ENCODE measurements around the gene GCLM. TPM values are rescaled to one million over a fixed set of nuclear protein-coding genes. Genes with fewer than 3 reads are reported as not detected.
A peak's percentile ranks its signal among the peaks of the same experiment; 100 is the strongest.
"Not testable (repeated sequence)": the region's sequence is repeated elsewhere in the genome, so short reads cannot be mapped to it uniquely, and the experiment has no call there.

The GCLM gene
- polyA plus RNA-seq, 2 of the 4 experiments (the other 2 are of a cell fraction), result 100 to 163 TPM

DNA sequence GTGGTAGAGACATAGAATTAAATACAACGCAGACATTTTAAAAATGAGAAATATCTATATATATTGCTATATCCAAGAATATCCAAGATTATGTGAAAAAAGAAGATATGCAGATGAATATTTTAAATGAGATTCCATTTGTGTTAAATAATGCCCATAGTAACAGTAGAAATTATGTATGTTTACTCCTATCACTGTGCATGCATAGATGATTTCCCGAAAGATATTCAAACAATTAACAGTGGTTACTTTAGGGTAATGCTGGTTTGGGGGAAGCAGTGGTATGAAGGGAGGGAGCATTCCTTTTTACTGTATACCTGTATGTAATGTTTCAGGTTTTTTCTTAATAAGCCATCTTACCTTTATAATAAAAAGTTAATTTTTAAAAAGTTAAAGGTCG, 55.3 kb downstream of the GCLM start:
- Histone ChIP-seq H3K9me3 (no peaks in the 10 kb centered on the region; the same call in 2 of the 3 replicates), H3K4me3 (no peak overlapping the region), H3K4me1 (no peaks in the 10 kb centered on the region), H3K4me2 (no peak overlapping the region), H3K27ac (no peak overlapping the region)
- 87% methylated on average over 3 of the region's 3 CpGs for WGBS (ENCODE audit: missing lambda C conversion rate)
- no peak for TF ChIP-seq RAD21 (conservative IDR thresholded peaks at IDR 0.05 in 1 of 2, IDR thresholded peaks at IDR 0.05 in 1 of 2)
- no peak for TF ChIP-seq JUN (IDR thresholded peaks at IDR 0.05)
- no peak for TF ChIP-seq ZC3H11A (IDR thresholded peaks at IDR 0.05)
- TF ChIP-seq MYC (IDR thresholded peaks at IDR 0.05; ENCODE audit: borderline replicate concordance, low read length), result no peak
- no peak for TF ChIP-seq ELK1 (IDR thresholded peaks at IDR 0.05; ENCODE audit: low read depth, low read length)
- no peak for TF ChIP-seq TP53 (CRISPR knock-in tag; IDR thresholded peaks at IDR 0.05)
- no peak for TF ChIP-seq SREBF2 (IDR thresholded peaks at IDR 0.05)
- no peak for TF ChIP-seq MAFK (IDR thresholded peaks at IDR 0.05; ENCODE audit: partially characterized antibody)
- TF ChIP-seq HOXB13 (CRISPR knock-in tag; IDR thresholded peaks at IDR 0.05; ENCODE audit: low read depth), result no peak
- ChIA-PET POLR2A (no interaction called here), CTCF (interaction anchor here (0.7 to 1.2 kb wide), 2 partner anchors 10 to 432 kb away, joined by 3 to 4 read pairs; no protein-coding TSS in a partner anchor)
- ATAC-seq (no peak), DNase-seq (ENCODE audit: low read depth in 1 of 2, low spot score in 1 of 2) (no peak), FAIRE-seq (no peak)

DNA sequence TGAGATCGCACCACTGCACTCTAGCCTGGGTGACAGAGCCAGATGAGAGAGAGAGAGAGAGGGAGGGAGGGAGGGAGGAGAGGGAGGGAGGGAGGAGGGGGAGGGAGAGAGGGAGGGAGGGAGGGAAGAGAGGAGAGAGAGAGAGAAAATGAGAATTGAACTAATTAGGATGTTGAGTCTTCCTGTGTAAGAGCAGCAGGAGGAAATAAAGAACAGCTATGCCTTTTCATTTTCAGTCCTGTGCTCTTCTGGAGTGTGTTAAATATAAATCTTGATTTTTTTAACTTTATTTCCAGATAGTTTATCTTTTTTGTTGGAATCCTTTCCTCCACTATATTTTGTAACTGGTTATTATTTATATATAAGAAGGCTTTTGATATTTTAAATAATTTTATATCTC, 57.4 kb downstream of the GCLM start:
- 0 out of 3 replicates have a peak, but pooled peaks cover 5% of the 10 kb centered on the region for H3K4me1 ChIP-seq
- H3K27ac ChIP-seq, result no peak overlapping the region
- H3K4me3 ChIP-seq, result no peak overlapping the region
- TF ChIP-seq KDM1A (IDR thresholded peaks at IDR 0.05; ENCODE audit: low read depth) (no peak), RARB (CRISPR knock-in tag; IDR thresholded peaks at IDR 0.05) (no peak)
- H3K9me3 ChIP-seq, result no peaks in the 10 kb centered on the region; the same call in 2 of the 3 replicates
- FAIRE-seq (no peak), DNase-seq (ENCODE audit: low read depth in 1 of 2, low spot score in 1 of 2) (no peak), ATAC-seq (no peak)
- POLR2A ChIA-PET, result no interaction called here
- H3K4me2 ChIP-seq, result no peak overlapping the region
- CTCF ChIA-PET, result interaction anchor here (1.2 to 2.0 kb wide), 4 partner anchors 22 to 275 kb away, joined by 3 to 8 read pairs (median 4); no protein-coding TSS in a partner anchor
- 88% methylated on average over 1 of the region's 1 CpG for WGBS (ENCODE audit: missing lambda C conversion rate)

GRCh38 chr1:93851327-93851712, 57.9 kb downstream of the GCLM start:
- DNase-seq (ENCODE audit: low read depth in 1 of 2, low spot score in 1 of 2), result no peak
- TF ChIP-seq, protein P1, sequence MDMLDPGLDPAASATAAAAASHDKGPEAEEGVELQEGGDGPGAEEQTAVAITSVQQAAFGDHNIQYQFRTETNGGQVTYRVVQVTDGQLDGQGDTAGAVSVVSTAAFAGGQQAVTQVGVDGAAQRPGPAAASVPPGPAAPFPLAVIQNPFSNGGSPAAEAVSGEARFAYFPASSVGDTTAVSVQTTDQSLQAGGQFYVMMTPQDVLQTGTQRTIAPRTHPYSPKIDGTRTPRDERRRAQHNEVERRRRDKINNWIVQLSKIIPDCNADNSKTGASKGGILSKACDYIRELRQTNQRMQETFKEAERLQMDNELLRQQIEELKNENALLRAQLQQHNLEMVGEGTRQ (IDR thresholded peaks at IDR 0.05), result no peak
- TF ChIP-seq CTCF (IDR thresholded peaks at IDR 0.05) (no peak), SMC3 (IDR thresholded peaks at IDR 0.05) (no peak)
- CTCF ChIA-PET, result interaction anchor here (1.2 to 2.0 kb wide), 5 partner anchors 22 to 417 kb away, joined by 3 to 8 read pairs (median 4); no protein-coding TSS in a partner anchor
- ATAC-seq, result no peak
- no peak overlapping the region for H3K27ac ChIP-seq
- no peaks in the 10 kb centered on the region; the same call in 2 of the 3 replicates for H3K9me3 ChIP-seq
- H3K4me1 ChIP-seq, result 0 out of 3 replicates have a peak, but pooled peaks cover 5% of the 10 kb centered on the region
- POLR2A ChIA-PET, result no interaction called here
- no peak overlapping the region for H3K4me3 ChIP-seq
- no peak overlapping the region for H3K4me2 ChIP-seq
- FAIRE-seq, result no peak

- 20% methylated on average over 10 of the region's 10 CpGs for WGBS (ENCODE audit: missing lambda C conversion rate)
- POLR2A ChIA-PET, H3K9me3 ChIP-seq, H3K27ac ChIP-seq, H3K4me1 ChIP-seq, H3K4me3 ChIP-seq, ATAC-seq, FAIRE-seq: not testable (repeated sequence)
- CTCF ChIA-PET, result interaction anchor here (0.6 to 2.0 kb wide), 6 partner anchors 37 to 416 kb away, joined by 3 to 8 read pairs (median 4); no protein-coding TSS in a partner anchor
- TF ChIP-seq SMC3 (IDR thresholded peaks at IDR 0.05) (peak; percentile 53), RAD21 (conservative IDR thresholded peaks at IDR 0.05 in 1 of 2, IDR thresholded peaks at IDR 0.05 in 1 of 2) (peak; percentile 51 to 59), CTCF (IDR thresholded peaks at IDR 0.05) (peak; percentile 48)
- 0 out of 3 replicates have a peak overlapping the region, but pooled peaks have one; percentile 12 for H3K4me2 ChIP-seq
- DNase-seq (ENCODE audit: low read depth in 1 of 2, low spot score in 1 of 2), result peak in 1 of 2 experiments; percentile 74
Observed at GRCh38 chr1:93850687-93851326, 58.4 kb downstream of the GCLM start.

Data from A549 (cell line).